C4-2B (cell line): ENCODE data around the gene FBXL17.

Experiments used
- ZFX ChIP-seq: fragments of 450-650 bp; IDR thresholded peaks from 2 replicates; pipeline ENCODE4 v1.6.1; 2017
- TF ChIP-seq, protein P1 (sequence below): fragments of 450-650 bp; conservative IDR thresholded peaks from 2 replicates; pipeline ENCODE4 v1.5.1; 2017; ENCODE audit warnings: mild to moderate bottlenecking

DNA sequence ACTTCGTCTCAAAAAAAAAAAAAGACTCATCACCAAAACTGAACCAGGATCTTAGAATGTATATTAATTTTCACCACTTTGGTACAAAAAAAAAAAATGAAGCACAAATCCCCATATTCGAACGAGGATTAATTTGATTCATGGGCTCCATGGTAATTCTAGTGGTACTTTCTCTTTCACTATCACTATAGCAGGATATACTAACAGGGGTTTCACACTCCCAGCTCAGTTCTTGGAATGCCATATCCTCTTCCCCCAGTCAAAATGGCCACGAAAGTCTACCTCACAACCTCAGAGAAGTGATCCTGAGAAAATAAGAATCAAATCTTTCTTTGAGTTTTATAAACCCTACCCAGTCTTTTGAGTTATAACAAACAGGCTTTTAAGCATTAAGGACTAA lies 235.7 kb downstream of the FBXL17 start:
- TF ChIP-seq, protein P1, sequence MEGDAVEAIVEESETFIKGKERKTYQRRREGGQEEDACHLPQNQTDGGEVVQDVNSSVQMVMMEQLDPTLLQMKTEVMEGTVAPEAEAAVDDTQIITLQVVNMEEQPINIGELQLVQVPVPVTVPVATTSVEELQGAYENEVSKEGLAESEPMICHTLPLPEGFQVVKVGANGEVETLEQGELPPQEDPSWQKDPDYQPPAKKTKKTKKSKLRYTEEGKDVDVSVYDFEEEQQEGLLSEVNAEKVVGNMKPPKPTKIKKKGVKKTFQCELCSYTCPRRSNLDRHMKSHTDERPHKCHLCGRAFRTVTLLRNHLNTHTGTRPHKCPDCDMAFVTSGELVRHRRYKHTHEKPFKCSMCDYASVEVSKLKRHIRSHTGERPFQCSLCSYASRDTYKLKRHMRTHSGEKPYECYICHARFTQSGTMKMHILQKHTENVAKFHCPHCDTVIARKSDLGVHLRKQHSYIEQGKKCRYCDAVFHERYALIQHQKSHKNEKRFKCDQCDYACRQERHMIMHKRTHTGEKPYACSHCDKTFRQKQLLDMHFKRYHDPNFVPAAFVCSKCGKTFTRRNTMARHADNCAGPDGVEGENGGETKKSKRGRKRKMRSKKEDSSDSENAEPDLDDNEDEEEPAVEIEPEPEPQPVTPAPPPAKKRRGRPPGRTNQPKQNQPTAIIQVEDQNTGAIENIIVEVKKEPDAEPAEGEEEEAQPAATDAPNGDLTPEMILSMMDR, result no peak
- TF ChIP-seq ZFX, result no peak
